Measurements from ENCODE around the gene SH3BP4.

Gene SH3BP4

GRCh38 chr2:235097196-235097595 lies 145.4 kb downstream of the SH3BP4 start:
- DNase-seq: no peak

- DNase-seq: no peak
Observed at GRCh38 chr2:235098269-235098668, 146.5 kb downstream of the SH3BP4 start.

- no peak for DNase-seq
Observed at GRCh38 chr2:235098736-235099494, 147.1 kb downstream of the SH3BP4 start.

GRCh38 chr2:235102896-235103295 lies 151.1 kb downstream of the SH3BP4 start:
- no peak for DNase-seq

All from NCI-H1092 (cell line).